Activated CD4-positive, alpha-beta T cell treated with anti-CD3 and anti-CD28 coated beads, Interleukin-2, Interleukin-6, amounts not matched to agents 100 ng/mL and 50 ng/mL, durations not matched to agents 16 hours and 8 hours (primary cell): ENCODE measurements around the gene C17orf100.

Experiments used
- DNase-seq: peaks from one replicate; pipeline ENCODE4 v3.0.0-alpha.2; 2020

C17orf100 gene

DNA sequence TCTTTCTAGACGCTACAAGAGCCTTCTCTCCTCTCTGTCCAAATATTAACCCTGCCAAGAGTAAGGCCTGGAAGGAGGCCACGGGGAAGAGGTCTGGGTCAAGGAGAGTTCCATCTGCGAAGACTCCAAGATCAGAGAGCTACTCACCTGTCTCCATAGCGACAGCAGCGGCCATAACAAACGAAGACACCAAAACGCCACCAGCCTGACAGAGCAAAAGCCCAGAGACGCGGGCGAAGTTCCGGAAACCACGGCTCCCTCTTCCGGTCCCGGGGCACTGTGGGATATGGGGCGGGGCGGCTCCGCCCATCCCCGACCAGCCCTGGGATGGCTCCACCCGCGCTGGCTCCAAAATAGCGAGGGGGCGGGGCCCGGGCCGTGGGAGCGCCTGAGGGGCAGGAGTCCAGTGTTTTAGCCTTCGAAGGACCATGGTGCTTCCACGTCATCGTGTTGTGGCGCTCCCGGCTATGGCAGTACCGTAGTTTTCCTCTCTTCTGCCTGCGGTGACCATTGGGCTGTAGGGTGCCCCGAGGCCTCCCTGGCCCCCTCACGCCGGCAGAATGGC, at the start of gene C17orf100, which contains the start of gene MED31:
Gene C17orf100, plus strand, starts transcription at position 409 of the 565 bp plus-strand sequence. Its CDS starts 152 bp downstream, at position 561.
Gene MED31, minus strand, starts transcription at position 252 of the 565 bp plus-strand sequence. Its CDS starts 77 bp downstream, at position 175.
- peak; percentile 98 for DNase-seq

DNA sequence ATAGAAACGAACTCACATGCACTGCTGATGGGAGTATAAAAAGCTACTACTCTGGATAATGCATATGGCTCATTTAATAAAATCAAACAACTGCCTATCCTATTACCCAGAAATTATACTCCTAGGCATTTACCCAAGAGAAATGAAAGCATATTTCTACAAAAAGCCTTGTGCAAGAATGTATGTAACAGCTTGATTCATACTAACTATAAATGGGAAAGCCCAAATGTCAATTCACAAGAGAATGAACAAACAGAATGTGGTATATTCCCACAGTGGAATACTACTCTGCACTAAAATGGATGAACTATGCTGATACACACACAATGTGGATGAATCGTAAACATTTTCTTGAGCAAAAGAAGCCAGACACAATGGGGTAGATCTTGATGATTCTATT, 49.4 kb upstream of the C17orf100 start:
- no peak for DNase-seq

DNA sequence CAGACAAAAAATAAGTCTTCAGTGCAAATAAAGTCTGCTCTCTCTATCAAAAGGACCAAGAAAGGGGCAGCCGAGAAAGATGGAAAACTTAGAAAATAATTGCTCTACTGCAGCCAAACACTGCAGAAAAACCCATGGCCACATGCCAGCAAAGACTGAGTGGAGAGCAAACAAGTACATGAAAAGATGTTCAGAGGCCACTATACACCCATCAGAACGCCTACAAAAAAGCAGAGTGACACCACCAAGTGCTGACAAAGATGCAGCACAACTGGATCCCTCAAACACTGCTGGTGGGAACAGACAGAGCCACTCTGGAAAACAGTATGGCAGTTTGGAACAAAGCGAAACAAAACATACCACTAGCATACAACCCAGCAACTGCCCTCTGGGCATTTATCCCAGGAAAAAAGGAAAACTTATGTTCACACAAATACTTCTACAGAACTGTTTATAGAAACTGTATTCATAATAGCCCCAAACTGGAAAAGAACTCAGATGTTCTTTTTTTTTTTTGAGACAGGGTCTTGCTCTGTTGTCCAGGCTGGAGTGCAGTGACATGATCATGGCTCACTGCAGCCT, 47.7 kb upstream of the C17orf100 start:
- DNase-seq, result no peak

GRCh38 chr17:6605142-6605541, 46.4 kb upstream of the C17orf100 start:
- DNase-seq, result no peak

DNA sequence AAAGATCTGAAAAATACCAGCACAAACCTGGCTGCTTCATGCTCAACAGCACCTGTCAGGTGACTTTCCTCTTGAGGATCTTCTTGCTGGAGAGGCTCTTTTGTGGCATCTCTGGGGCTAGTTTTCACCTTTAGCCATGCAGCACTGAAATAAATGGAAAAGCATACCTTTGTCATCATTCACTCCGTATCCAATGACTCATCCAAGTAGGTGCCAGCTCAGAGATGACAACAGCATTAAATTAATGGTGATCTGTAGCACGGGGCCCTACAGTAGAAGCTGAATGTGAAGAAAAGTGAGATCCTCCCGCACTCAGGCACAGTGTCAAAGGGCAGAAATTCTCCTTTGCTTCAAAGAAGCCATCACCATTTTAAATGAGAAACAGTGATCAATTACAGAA, 43.2 kb upstream of the C17orf100 start:
- no peak for DNase-seq

DNA sequence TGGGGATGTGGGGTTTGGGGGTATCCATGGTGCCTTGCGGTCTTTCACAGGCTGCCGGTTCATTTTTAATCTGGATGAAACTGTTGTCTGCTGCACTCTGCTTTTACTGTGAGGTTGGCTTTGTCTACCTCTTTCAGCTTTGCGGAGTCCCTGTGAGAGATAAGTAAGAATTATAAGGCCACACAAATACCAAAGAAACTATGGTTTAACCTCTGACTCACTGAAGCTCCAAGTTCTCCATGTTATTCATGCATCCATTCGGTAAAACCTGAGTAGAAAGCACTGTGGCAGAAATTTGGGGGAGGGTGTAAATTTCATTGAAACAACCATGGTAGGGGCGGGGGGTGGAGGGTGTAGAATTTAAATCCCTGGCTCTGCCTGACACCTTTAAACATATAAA, 41.6 kb upstream of the C17orf100 start:
- no peak for DNase-seq

DNA sequence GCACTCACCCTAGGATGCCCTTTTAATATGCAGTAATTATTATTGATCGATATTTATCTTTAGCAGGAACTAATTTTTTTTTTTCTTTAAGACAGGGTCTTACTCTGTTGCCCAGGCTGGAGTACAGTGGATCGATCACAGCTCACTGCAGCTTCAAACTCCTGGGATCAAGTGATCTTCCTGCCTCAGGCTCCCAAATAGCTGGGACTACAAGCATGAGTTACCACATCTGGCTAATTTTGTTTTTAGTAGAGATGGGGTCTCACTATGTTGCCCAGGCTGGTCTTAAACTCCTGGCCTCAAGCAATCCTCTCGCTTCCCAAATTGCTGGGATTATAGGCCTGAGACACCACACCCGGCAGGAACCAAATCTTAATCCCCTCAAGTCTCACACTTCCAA, 40.3 kb upstream of the C17orf100 start:
- no peak for DNase-seq

GRCh38 chr17:6623941-6624340, 27.6 kb upstream of the C17orf100 start:
- DNase-seq, result no peak

DNA sequence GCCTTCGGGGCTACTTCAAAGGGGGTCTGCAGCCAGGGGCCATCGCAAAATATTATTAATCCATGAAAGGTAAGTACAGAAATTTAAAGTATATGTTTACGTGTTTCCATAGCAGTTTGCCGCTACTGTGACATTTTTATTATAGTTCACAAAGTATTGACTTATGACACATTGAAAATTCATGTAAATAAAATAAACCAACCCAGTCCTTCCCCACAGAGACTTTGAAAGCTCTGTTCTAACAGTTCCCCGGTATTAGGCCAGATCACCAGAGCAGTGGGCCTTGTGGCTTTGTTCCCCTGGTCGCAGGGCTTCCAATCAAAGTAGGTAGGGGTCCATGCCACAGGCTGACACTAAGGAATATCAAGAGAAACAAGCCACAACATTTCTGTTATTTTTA, 24.9 kb upstream of the C17orf100 start:
- no peak for DNase-seq

DNA sequence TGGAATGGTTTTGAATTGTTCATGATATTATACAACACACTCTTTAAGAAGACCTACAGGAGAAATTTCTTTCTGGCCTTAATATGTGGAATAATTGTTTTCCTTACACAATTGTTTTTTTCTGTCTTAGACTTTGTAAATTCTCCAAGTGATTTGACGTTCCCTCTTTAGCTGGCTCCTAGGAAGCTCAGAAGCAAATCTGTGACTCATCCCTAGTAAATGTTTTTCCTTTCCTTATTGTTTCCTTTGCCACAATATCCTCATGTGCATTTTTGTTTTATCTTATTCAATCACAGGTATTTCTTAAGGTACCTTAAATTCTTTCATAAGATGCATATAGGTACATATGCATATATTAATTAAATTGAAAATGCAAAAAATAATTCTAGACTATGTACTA, 24.5 kb upstream of the C17orf100 start:
- no peak for DNase-seq

DNA sequence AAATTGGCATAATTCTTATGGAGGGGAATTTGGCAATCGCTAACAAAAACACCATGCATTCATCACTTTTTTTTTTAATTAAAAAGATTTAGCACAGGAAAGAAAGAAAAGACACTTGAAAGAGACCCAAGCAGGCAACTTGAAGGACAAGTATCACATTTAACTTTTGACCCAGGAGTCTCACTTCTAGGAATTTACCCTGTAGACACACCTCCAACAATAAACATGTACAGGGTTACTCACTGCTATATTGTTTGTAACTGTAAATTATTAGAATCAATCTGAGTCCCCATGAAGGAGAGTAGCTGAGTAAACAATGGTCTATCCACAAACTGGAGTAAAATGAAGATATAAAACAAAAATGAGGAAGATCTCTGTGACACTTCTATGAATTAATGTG, 21.2 kb upstream of the C17orf100 start:
- DNase-seq, result no peak

DNA sequence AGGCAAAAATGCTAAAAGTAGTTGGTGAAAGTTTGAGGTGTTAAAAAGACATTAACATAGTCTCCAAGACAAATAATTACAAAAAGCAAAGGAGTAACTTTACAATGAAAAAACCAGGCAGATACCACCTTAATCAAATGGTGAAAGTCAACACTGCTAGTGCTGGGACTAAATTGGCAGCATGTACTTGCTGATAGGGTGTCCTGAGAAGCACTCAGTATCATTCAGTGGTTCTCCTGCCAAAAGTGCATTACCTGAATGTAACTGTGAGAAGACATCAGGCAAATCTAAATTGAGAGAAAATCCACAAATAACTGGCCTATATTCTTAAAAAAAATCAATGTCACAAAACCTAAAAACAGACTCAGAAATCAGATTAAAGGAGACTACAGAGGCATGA, 19.0 kb upstream of the C17orf100 start:
- no peak for DNase-seq

GRCh38 chr17:6633263-6633662, 18.3 kb upstream of the C17orf100 start:
- no peak for DNase-seq

DNA sequence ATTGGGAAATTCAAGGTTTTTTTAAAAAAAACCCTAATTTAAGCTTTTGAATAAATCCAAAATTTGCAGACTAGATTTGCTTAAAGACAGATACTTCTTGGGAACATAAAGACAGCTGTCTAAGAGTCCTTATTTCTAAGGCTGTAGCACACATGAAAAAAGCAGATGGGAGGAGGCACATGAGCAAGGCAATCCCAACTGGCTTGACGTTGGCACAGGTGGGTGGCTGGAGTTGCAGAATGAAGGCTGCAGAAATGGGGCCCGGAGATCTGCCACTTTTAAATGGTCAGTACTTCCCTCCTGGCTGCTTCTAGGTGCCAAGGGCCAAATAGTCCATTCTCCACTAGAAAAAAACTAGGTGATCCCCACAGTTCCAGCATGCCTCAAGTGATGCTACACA, 15.5 kb upstream of the C17orf100 start:
- DNase-seq, result no peak

GRCh38 chr17:6636616-6637457, 14.7 kb upstream of the C17orf100 start:
- no peak for DNase-seq

DNA sequence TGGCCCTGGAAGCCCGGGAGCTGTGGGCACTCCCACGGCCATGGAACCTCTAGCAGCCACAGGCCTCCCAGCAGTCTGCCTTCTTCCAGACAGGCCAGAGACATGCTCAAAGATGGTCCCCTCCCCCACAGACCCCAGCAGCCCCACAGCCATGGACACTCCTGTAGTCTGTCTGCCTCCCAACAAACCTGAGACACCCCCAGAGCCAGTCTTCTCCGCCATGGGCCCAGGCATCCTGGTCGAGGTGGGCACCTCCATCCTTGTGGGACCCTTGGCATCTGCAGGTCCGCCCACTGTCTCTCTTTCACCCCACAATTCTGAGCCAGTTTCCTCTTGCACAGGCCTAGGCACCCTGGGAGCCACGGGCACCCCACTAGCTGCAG, 14.1 kb upstream of the C17orf100 start:
- no peak for DNase-seq

DNA sequence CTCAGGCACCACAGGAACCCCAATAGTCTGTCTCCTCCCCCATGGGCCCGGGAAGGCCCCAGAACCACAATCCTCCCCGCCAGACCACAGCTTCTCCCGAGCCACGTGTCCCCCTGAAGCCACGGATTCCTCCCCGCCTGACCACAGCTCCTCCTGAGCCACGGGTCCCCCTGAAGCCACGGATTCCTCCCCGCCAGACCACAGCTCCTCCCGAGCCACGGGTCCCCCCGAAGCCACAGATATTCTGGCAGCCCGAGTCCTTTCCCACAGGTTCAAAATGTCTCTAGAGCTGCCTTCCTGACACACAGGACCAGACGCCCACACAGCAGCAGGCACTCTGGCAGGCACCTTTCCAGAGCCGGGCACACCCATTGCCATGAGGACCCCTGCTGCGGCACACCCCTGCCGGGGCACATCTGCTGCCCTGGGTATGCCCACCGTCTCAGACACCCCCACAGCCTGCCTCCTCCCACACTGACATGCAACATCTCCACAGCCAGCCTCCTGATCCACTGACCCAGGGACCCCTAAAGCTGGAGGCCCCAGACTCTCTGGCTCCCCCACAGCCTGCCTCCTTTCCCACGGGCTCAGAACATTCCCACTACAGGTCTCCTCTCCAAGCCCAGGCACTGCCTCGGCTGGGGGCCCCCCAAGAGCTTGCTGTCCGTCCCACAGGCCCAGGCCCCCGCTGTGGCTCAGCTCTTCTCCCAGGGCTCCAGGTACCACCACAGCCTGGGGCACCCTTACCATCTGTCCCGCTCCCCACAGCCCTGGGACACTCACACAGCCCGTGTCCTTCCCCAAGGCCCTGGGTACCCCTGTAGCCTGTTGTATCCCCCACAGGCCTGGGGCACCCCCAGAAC, 13.3 kb upstream of the C17orf100 start:
- no peak for DNase-seq

DNA sequence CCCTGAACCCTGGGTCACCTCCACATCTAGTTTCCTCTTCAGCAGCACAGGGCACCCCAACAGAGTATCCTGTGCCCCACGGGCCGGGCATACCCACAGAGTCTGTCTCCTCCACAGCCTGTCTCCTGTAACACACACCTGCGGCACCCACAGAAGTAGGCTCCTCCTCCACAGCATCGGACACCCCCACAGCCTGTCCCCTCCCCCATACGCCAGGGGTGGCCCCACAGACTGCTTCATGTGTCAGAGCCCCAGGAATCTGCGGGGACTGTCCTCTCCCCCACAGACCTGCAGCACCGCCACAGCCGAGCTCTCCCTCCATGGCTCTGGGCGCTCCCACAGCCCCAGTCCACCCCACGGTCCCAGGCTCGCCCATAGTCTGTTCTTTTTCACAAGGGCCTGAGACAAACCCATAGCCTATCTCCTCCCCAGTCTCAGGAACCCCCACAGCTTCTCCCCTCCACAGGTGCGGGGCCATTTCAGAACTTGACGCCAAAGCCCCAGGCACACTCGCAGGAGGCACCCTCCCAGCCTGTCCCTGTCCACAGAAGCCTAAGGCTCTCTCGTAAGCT, 12.5 kb upstream of the C17orf100 start:
- peak; percentile 32 for DNase-seq

DNA sequence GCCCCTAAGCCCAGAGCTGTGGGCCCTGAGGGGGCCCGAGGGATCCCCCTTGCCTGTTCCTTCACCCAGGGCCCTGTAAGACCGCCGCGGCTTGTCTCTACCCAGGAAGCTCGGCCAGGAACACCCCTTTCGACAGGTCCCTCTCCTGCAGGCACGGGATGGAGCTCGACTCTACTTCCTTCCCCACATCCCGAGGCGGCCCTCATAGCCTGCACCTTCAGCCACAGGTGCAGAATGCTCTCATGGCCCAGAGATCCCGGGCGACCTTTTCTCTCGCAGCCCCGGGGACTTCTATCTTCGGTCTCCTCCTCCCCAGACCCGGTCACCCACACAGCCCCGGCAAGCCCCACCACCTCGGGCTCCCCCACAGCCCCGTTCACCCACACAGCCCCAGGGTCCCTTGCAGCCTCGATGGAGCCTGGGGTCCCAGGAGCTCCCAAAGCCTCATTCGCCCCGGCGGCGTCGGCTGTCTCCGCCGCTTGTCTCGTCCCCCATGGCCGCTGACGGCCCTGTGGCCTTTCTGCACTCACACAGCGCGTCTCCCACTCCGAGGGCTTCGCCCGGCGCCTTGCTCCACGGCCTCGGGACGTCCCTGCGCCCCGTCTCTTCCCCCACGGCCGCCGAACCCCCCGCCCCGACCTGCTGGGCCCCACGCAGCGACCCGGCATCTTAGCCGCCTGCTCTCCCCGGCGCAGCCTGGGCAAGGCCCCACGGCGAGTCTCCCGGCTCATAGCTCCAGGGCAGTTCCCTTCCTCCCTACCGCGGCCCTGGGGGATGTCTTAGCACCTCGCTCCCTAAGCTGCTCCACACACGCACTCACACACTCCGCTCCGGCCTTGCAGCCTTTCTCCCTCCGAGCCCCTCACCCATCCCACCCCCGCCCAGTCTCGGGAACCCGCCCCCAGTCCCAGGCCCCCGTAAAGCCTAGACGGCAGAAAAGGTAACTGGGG, 11.7 kb upstream of the C17orf100 start:
- peak; percentile 43 for DNase-seq

DNA sequence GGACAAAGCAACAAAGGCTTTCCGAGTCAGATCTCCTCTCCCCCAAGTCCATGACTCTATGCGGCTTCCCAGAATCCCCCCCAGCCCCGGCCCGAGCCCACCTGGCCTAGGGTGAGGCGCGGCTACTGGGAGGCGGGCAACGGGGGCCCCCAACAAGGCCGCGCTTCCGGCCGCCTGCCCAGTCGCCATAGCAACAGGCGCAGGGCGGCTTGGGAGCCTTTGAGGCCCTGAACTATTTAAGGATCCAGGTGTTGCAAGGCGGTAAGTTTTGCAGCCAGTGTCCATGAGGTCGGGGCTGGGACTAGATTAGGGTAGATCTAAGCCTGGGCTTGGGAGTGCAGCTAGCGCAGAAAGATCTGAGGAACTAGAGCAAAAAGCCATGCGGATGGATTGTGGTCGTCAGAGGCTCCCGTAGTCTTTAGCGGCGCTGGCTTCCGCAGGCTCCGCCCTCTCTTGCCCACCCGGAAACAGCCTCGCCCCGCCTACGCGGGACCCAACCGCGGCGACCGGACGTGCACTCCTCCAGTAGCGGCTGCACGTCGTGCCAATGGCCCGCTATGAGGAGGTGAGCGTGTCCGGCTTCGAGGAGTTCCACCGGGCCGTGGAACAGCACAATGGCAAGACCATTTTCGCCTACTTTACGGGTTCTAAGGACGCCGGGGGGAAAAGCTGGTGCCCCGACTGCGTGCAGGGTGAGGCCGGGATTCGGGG, 10.9 kb upstream of the C17orf100 start, which contains the start of the genes KIAA0753 and TXNDC17:
Gene KIAA0753, minus strand, starts transcription at position 176 of the 711 bp plus-strand sequence. CDS start 5,608 bp downstream, outside the sequence.
Gene TXNDC17, plus strand, starts transcription at position 525 of the 711 bp plus-strand sequence. Its CDS starts 23 bp downstream, at position 548.
- DNase-seq, result peak; percentile 97
